Activated CD8-positive, alpha-beta memory T cell treated with anti-CD3 and anti-CD28 coated beads, Interleukin-2, amount 50 U/mL, for 4 hours (primary cell): Measurements from ENCODE around the gene ANKS4B.
"Not testable (repeated sequence)": the region's sequence is repeated elsewhere in the genome, so short reads cannot be mapped to it uniquely, and the experiment has no call there.

Experiments
- DNase-seq: peaks from one replicate; pipeline ENCODE4 v3.0.0-alpha.2; 2020

Gene ANKS4B

DNA sequence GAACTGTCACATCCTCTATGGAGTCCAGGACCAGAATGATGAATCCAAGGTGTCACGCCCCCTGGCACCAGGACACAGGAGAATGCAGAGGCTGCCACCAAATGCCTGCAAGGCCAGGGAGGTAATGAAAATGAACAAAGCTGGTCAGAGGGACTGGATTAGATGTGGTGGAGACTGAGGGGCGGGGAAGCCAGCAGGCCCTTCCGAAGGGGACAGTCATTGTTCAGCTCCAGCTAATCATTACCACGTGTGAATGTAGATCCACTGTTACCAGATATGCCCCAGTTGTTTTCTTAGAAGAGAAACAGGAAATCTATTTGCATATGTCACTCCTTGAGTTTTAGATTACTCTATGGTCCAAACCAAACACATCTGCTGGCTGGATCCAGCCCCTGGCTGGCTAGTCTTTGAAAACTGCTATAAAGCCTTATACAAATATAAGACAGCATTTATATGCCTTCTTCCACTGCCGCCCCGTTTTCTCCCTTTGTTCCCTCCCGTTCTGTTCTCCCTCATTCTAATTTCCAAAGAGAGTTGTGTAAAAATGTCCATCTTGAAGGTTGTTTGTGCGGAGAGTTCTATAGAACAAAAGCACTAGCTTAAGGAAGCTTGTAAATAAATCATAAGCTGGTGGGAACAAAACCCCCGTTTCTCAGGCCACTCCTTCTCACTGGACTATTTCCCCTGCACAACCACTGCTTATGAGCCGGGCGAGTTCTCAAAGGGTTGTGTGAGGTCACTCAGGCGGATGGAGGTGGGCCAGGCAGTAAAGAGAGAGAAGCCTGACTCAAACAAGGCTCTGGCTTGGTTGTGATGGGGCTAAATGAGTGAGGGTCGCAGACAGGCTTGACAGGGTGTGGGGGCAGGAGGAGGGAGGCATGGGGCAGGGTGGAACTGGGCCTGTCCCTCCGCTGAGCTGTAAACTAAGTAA, 30.4 kb downstream of the ANKS4B start:
- DNase-seq: no peak

DNA sequence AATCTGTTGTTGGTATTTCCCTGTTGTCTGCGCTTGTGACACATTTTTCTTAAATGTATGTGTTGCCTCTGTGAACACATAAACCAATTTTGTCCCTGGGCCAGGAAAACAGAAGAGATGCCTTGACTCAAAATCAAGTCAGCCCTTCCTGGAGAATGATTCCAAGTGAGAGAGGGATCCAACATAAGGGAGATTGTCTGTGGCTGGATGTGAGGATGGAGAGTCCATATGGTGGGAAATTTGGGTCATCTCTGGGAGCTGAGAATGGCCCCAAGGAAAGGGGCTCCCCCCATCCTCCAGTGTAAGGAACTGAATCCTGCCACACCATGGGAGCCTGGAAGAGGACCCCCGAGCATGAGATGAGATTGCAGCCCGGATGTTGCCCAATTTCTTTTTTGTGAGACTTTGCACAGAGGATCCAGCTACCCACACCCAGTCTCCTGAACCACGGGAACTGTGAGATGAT, 31.1 kb downstream of the ANKS4B start:
- DNase-seq: no peak

DNA sequence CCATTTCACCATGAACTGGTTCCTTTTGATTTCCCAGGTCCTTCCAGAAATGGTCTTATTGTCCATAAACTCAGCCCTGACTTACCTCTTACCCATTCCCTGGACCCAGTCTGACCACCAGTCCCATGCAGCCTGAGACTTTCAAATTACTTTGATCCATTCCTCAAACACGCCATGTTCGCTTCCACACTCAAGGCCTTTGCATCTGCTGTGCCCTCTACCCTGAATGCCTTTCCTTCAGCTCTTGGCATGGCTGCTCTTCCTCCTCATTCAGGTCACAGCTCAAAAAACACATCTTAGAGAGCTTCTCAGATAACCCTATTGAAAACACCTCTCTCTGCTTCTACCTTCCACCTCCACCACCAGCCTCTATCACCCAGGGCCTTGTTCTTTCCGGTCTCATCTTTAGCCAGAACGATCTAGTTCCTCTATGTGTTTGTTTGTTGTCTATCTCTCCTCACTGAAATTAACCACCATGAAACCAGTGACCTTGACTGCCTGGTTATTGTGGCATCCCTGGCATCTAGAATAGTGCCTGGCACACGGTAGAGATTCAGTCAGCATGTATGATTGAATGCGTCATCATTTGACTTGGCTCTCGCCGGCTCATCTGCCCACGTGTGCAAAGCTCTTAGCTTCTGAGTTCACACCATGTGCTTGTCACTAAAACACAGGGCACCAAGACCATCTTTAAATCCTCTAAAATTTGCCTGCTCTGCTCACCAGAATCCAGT, 31.8 kb downstream of the ANKS4B start:
- no peak for DNase-seq

DNA sequence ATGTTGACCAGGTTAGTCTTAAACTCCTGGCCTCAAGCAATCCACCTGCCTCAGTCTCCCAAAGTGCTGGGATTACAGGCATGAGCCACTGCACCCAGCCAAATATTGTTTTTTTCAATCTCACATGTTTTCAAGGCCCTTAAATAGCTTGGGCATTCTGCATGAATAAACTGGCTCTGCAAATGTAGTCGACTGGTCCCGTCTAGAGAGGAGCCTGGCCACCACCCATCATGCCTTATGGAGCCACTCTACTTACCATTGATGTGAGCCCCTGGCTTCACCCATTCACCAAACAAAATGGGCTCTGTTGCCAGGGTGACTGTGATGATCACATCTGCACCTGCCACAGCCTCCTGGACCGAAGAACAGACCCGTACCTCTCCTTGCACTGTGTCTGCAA, 33.8 kb downstream of the ANKS4B start:
- no peak for DNase-seq

DNA sequence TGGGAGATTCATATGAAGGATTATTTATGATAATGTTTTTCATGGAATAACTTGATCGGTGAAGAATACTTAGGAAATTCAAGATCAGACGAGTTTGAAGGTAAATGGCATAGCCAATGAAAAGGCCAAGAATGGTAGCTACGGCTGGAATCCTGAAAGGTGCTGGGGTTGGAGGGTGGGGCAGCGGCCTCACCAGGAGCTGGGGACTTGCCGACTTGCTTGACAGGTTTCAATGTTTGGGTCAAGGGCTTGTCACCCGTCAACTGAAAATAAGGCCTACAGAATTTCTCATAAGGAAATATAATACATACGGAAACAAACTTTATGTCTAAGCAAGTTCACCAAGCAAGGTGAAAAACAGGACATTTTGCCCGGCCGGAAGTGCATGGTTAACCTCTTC, 34.7 kb downstream of the ANKS4B start:
- no peak for DNase-seq

DNA sequence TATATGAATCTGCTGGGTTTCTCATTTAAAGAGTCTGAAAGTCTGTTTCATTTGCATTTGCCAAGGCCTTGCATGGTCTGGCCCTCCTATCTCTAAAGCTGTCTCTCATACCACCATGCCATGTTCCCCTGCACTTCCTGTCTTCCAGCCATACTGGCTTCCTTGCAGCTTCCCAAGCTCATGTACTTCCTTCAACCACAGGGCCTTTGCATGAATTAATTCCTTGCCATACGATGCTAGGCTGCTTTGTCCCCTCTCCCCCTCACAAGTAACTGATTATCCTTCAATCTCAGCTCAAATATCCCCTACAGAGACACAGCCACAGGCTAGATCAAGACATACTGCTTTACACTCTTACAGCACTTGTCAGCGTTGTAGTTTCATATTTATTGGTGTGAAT, 38.8 kb downstream of the ANKS4B start:
- DNase-seq: no peak

DNA sequence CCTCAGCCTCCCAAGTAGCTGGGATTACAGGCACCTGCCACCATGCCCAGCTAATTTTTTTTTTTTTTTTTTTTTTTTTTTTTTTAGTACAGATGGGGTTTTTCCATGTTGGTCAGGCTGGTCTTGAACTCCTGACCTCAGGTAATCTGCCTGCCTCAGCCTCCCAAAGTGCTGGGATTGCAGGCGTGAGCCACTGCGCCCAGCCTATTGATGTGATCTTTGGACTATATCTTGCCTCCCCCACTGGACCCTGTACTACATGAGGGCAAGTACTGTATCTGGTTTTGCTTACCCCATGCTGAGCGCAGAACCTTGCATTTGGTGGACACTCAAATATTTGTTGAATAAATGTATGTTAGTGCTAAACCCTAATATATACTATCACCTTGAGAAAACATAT, 39.3 kb downstream of the ANKS4B start:
- not testable (repeated sequence) for DNase-seq

DNA sequence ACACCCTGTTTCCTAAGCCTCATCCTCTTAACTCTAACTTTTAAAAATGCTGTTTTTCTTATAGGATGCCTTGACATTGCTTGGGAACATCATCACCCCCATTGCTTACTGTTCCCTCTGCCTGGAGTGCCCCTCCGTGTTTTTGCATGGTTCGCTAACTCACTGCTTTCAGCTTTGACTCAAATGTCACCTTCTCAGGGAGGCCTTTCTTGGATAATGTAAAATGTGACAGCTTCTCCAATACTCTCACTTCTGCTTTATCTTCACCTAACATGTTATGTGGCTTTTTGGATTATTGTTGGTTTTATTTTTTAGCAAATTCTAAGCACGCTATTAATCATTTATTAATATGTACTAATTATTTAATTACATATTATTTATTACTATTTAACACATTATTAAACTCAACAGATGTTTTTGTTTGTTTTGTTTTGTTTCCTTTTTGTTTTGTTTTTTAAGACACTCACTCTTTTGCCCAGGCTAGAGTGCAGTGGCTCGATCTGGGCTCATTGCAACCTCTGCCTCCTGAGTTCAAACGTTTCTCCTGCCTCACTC, 40.8 kb downstream of the ANKS4B start:
- no peak for DNase-seq

DNA sequence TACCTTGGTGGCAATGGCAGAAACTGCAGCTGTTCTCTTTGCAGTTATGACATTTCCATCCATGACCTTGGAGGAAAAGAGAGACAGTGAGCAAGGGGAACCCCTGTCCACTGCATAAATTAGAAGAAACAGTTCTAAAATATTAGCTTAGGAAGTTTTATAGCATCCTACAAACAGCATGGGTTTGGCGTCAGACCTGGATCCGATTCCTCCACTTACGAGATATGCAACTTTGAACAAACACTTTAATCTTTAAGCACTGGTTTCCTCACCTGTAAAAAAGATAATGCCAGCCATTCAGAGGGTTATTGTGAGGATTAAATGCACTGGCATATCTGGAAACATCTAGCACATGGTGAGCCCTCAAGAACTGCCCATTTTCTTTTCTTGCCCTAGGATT, 42.0 kb downstream of the ANKS4B start:
- DNase-seq: no peak

DNA sequence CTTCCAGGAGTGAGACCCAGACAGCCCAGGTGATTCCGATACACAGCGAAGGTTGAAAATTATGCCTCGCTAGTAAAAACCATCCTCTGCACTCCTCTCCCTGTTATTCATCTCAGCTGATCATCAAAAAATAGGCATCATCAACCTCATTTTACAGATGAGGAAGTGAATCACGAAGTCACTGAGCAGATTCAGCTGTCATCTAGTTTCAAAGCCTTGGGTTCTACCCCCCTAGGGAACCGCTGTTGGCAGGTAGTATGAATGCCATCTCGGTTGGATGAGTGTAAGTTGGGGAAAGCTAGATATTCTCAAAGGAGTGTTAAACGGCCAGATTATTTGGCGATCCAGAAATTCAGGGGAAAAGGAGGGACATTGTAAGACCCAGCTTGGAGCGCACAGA, 42.6 kb downstream of the ANKS4B start:
- DNase-seq: no peak

DNA sequence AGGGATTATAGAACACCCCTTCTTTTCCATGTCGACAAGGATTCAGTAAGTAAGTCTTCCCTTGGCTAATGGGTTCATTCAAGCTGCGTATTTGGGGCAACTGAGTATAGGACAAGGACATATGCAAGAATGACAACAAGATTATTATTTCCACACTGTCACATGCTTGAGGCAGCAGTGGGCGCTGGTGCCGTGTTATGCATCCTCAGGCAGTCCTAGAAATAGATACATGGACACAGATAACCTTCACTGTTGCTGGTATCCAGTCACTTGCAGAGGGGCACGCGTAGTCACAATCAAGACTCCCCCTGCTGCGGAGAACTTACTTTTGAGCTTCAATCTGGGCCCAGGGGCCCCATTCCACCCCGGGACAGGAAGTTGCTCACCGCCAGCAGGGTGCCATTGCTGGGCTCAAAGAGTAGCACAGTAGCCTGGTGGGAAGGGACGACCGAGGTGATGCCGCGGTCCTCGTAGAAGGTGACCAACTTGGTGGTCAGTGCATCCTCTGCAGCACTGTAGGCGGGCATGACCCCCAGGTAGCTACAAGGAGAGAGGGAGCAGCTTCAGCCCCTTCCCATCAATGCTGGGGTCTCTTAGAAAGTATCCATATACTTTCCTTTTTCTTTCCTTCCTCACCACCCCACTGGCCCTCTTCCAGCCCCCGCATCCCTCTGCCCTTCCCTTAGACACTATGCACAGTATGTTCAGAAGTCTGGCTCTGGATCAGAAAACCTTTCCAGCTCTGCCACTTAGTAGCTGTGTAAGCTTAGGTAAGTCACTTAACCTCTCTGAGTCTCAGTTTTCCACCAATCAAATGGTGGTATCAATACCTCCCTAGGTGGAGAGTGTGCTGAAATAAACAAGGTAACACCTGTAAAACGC, 43.8 kb downstream of the ANKS4B start:
- DNase-seq: no peak

DNA sequence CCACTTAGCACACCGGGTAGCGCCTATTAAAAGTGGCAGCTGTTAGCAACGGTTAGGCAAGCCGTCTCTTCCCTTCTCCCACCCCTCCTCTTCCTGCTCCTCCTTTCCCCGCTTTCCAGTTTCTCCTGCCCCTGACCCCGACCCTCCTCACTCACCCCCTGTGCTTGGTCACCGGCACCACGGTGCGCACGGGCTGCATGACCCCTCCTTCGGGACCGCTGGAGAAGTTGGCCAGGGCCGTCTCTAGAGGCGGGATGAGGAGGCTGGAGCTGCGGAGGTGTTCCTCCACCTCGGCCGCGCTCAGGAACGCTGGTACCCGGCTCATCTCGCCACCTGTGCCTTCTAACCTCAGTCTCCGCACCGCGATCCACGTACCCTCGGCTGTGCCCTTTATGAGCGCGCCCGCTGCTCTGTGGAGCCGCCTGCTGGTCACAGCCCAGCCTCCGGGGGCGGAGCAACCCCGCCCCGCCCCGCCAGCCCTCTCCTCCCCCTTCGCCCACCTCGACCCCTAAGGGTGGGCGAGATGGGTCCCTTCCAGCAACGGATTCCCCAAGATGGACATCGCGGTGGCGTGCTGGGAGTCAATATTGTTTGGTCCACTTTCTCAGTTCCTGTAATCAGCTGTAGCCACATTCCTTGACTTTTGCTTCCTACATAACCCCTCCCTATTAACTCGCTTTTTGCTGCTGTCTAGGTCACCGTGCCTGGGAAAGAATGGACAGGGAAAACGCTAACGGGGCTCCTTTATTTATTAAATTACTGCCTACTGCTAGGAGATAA, 44.6 kb downstream of the ANKS4B start, which contains the start of gene CRYM:
Gene CRYM, minus strand, starts transcription at position 364 of the 780 bp plus-strand sequence. Its CDS starts 39 bp downstream, at position 325.
- DNase-seq: no peak

DNA sequence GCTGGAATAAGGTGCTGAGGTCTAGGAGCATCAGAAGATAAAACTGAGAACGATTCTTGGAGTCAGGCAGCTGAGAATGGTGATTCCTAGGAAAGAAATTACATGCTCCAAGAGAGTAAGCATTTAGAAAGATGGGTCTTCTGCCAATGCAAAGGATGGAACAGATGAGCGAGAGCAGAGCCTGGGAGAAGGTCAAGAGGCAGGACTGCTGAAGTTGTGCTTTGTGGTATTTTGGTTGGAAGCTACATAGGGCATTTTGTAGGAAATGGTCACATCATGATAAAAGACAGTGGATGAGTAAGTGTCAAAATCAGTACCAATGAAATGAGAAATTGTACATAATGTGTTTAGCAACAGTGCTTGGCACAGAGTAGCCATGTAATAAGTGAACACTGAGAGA, 46.0 kb downstream of the ANKS4B start:
- DNase-seq: no peak

DNA sequence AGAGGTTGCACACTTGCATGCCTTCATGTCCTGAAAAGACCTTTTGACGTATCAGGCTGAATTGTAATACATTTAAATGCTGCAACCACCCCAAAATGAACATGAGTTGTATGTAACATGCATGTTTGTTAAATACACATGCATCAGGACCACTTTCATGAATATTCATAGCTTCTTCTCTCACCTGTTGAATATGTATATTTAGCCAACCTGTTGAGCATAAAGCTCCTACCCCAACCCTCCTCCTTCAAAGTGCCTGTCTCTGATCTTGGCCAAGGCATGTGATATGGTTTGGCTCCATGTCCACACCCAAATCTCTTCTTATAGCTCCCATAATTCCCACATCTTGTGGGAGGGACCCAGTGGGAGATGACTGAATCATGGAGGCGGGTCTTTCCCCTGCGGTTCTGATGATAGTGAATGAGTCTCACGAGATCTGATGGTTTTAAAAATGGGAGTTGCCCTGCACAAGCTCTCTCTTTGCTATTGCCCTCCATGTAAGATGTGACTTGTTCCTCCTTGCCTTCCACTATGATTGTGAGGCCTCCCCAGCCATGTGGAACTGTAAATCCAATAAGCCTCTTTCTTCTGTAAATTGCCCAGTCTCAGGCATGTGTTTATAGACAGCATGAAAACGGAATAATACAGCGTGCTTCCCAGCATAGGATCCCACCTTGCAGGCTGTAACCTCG, 48.3 kb downstream of the ANKS4B start:
- no peak for DNase-seq

DNA sequence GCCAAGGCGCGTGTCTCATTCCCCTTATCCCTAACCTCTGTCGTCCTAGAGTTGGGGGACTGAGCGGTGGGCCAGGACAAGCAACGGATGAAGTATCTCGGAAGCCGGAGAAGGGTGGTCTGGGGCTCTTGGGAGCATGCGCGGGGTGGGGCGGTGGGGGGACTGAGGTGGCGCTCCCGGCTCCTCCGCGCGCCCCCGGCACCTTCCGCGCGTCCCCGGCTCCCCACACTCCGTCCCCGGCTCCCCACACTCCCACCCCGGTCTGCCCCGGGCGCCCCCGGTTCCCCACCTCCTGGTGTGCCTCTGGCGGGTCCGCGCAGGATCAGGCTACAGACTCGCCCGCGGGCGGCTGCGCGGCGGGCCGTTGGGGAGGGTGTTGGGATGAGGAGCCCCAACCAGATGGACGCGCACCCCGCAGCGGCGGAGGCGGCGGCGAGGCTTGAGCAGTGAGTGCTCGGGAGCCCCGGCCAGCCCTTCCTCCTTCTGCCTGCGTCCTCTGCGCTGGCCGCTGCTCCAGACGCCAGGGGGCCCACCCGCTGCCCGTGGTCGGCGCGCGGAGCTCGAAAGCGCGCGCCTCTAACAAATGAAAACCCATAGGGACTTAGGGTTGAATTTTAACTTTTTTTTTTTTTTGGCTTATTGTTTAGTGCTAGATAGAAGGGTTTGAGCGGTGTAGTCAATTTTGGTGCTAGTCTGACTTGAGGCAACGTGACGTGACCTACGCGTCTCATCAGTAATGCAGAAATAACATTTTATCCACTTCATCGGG, 50.2 kb downstream of the ANKS4B start:
- DNase-seq: no peak

DNA sequence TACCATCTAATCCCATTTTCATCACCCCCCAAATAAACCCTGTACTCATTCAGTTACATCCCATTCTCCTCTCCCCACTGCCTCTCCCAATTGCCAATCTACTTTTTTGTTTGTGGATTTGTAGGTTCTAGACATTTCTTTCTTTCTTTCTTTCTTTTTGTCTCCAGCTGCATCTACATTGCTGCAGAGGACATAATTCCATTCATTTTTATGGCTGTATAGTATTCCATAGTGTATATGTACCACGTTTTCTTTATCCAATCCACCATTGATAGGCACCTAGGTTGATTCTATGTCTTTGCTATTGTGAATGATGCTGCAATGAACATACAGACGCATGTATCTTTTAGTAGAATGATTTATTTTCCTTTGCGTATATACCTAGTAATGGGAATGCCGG, 50.9 kb downstream of the ANKS4B start:
- no peak for DNase-seq

DNA sequence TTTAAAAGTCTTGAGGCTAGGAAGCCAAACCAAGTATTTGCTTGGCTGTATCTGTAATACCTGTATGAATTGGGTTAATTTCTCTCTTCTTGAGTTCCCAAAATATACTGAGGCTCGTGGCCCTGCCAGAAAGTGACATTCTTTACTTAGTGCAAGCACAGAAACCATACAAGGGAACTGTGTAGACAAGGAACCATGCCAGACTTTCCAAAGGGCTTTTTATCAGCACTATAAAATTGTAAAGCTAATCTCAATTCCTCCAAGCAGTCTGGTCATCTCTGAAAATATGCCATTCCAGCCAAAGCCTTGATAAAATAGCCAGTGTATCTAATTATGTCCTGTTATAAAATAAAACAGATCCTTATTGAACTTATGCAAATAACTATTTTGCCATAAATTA, 51.8 kb downstream of the ANKS4B start:
- no peak for DNase-seq

DNA sequence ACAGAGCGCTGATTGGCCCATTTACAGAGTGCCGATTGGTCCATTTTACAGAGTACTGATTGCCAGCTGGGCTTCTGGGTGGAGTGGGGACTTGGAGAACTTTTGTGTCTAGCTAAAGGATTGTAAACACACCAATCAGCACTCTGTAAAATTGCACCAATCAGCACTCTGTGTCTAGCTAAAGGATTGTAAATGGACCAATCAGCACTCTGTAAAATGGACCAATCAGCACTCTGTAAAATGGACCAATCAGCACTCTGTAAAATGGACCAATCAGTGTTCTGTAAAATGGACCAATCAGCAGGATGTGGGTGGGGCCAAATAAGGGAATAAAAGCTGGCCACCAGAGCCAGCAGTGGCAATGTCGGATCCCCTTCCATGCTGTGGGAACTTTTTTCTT, 56.3 kb downstream of the ANKS4B start:
- not testable (repeated sequence) for DNase-seq

DNA sequence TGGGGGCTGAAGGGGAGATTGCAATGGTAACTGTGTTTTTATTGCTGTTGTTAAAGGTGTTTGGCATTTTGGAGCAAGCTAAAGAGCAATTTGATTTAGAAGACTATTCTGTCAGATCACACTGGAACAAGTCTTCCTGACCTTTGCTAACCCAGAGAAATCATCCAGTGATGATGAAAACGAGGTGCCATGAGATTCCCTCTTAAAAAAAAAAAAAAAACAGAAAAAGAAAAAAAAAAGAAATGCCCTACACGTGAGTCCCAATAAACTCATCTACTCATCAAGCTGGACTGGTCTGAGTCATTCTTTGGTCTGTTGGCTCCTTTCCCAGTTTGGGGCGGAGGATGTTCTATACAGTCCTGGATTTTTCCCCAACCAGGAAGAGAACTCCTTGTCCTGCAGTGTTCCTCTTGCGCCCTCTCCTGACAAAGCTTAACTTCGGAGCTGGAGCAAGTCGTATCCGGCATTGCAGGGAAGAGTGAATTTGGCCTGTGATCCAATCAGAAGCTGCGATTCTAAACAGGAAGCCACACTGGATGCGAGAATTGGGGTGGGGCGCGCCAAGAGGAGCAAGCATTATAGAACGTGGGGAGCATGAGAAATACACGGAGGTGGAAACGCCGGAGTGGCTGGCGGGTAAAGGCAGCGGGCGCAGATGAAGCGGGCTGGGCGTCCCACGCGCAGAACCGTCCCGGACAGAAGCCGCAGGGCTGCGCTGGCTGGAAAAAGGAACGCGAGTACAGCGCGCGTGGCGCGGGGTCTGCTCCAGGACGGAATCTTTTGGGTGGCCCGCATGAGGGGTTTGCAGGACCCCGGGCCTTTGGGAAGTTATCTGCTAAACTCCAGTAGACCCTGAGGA, 67.0 kb downstream of the ANKS4B start:
- DNase-seq: no peak
